HCT116 (cell line): ENCODE data around the gene SLC12A8. TPM values are rescaled to one million over a fixed set of nuclear protein-coding genes. Genes with fewer than 3 reads are reported as not detected.

ENCODE experiments used
- ATAC-seq: fragments of 200-7000 bp; cut with Tn5 transposase; 2 replicates; pipeline ENCODE4 v1.9.1; 2020; ENCODE audit warnings: mild to moderate bottlenecking, moderate library complexity
- BruUV-seq: library from RNA; stranded (reverse); fragments of 400-500 nt; replicated peaks from 2 replicates; lab custom pipeline; 2021; lab: Mats Ljungman, UMichigan
- CTCF ChIA-PET: fragments of 300-600 bp; sonication (Branson Sonifier 250); formaldehyde crosslinking; loops from one replicate; lab custom pipeline; 2021; ENCODE audit warnings: antibody characterized with exemption; lab: Charles Lee
- POLR2A ChIA-PET: fragments of 300-600, 350-600 bp; sonication (Branson Sonifier 250); formaldehyde crosslinking; loops from one replicate; lab custom pipeline; 2021; ENCODE audit warnings: antibody characterized with exemption; lab: Charles Lee
- RAD21 ChIA-PET, 2 experiments: fragments of 300-600 bp; sonication (Branson Sonifier 250); formaldehyde crosslinking; loops; one replicate each; lab custom pipeline; 2023; ENCODE audit warnings: low total read pairs in 2 of 2; ENCODE audit not compliant: uncharacterized antibody in 2 of 2, unreplicated experiment in 2 of 2, low non-redundant PET in 1 of 2; lab: Charles Lee
- DNase-seq: peaks from one replicate; pipeline ENCODE4 v3.0.0-alpha.2; 2010; ENCODE audit warnings: low read depth, low spot score
- H2AFZ ChIP-seq: fragments of 200-600 bp; shearing (Covaris generic), sonication (generic); 2 replicates; pipeline ENCODE4 v1.6.1; 2017; ENCODE audit warnings: low read depth, mixed run types, mixed read lengths, antibody characterized with exemption, low read length; ENCODE audit not compliant: poor library complexity, severe bottlenecking
- H3K27ac ChIP-seq: 2 replicates; pipeline ENCODE4 v1.5.1; 2012; ENCODE audit warnings: low read depth, low read length
- H3K27me3 ChIP-seq: fragments of 200-600 bp; sonication (generic); 2 replicates; pipeline ENCODE4 v1.6.1; 2016; ENCODE audit warnings: mixed run types, low read length, mixed read lengths; ENCODE audit not compliant: insufficient read depth
- H3K36me3 ChIP-seq, 2 experiments: fragments of 200-500 bp in 1 of 2; fragments of 200-600 bp in 1 of 2; sonication (Bioruptor generic) in 1 of 2; sonication (generic) in 1 of 2; 2 replicates each; pipeline versions ENCODE4 v1.5.1 to v1.6.1; 2014 to 2016; ENCODE audit warnings: low read length in 2 of 2, inconsistent platforms in 1 of 2, mixed read lengths in 1 of 2, mixed run types in 1 of 2; ENCODE audit not compliant: insufficient read depth in 2 of 2, control insufficient read depth in 1 of 2
- H3K4me1 ChIP-seq, 2 experiments: fragments of 200-600 bp in 1 of 2; sonication (generic) in 1 of 2; 2 replicates each; pipeline versions ENCODE4 v1.5.1 to v1.6.1; 2012 to 2017; ENCODE audit warnings: low read length in 2 of 2, inconsistent platforms in 1 of 2, mild to moderate bottlenecking in 1 of 2, mixed read lengths in 1 of 2, mixed run types in 1 of 2, moderate library complexity in 1 of 2; ENCODE audit not compliant: insufficient read depth in 2 of 2, control insufficient read depth in 1 of 2
- H3K4me2 ChIP-seq: fragments of 200-600 bp; sonication (generic); 2 replicates; pipeline ENCODE4 v1.6.1; 2017; ENCODE audit warnings: mixed run types, low read length, mixed read lengths
- H3K4me3 ChIP-seq, 2 experiments: fragments of 200-600 bp in 1 of 2; sonication (generic) in 1 of 2; replicated peaks in 1 of 2; 2 replicates each; pipeline ENCODE4 v1.5.1; 2011 to 2016; ENCODE audit warnings: low read length in 2 of 2, control low read depth in 1 of 2, low read depth in 1 of 2, mild to moderate bottlenecking in 1 of 2, mixed read lengths in 1 of 2, mixed run types in 1 of 2
- H3K79me2 ChIP-seq: fragments of 200-600 bp; sonication (generic); 2 replicates; pipeline ENCODE4 v1.6.1; 2017; ENCODE audit warnings: mild to moderate bottlenecking, mixed run types, low read length, moderate library complexity, mixed read lengths; ENCODE audit not compliant: insufficient read depth
- H3K9ac ChIP-seq: fragments of 200-600 bp; sonication (generic); 2 replicates; pipeline ENCODE4 v1.6.1; 2016; ENCODE audit warnings: low read length, mixed read lengths
- H3K9me2 ChIP-seq: fragments of 200-600 bp; sonication (generic), shearing (Covaris generic); 2 replicates; pipeline ENCODE4 v1.6.1; 2017; ENCODE audit warnings: mixed run types, mild to moderate bottlenecking, moderate library complexity; ENCODE audit not compliant: insufficient read depth
- H3K9me3 ChIP-seq, 2 experiments: fragments of 200-500 bp in 1 of 2; fragments of 200-600 bp in 1 of 2; sonication (Bioruptor generic) in 1 of 2; sonication (generic) in 1 of 2; 2 replicates each; pipeline ENCODE4 v1.6.1; 2014 to 2017; ENCODE audit warnings: low read length in 2 of 2, mixed read lengths in 2 of 2, inconsistent platforms in 1 of 2, low read depth in 1 of 2, mild to moderate bottlenecking in 1 of 2, mixed run types in 1 of 2, moderate library complexity in 1 of 2; ENCODE audit not compliant: control insufficient read depth in 1 of 2, insufficient read depth in 1 of 2
- H4K20me1 ChIP-seq: fragments of 200-600 bp; sonication (generic), shearing (Covaris generic); 2 replicates; pipeline ENCODE4 v1.6.1; 2017; ENCODE audit warnings: mixed run types, mild to moderate bottlenecking, moderate library complexity; ENCODE audit not compliant: insufficient read depth
- CEBPB ChIP-seq: IDR thresholded peaks from 2 replicates; pipeline ENCODE4 v1.6.1; 2012; ENCODE audit warnings: low read depth
- CTCF ChIP-seq, 3 experiments: fragments of 200-600 bp in 1 of 3; sonication (generic) in 1 of 3; IDR thresholded peaks in 2 of 3; conservative IDR thresholded peaks in 1 of 3; 2 replicates each; pipeline ENCODE4 v1.5.1; 2012 to 2017; ENCODE audit warnings: low read depth in 2 of 3, low read length in 2 of 3, antibody characterized with exemption in 1 of 3, borderline replicate concordance in 1 of 3, control low read depth in 1 of 3, mild to moderate bottlenecking in 1 of 3, mixed read lengths in 1 of 3, mixed run types in 1 of 3, moderate library complexity in 1 of 3; ENCODE audit not compliant: insufficient read depth in 1 of 3
- EGR1 ChIP-seq: IDR thresholded peaks from 2 replicates; pipeline ENCODE4 v1.6.1; 2012; ENCODE audit warnings: low read depth
- ELF1 ChIP-seq: IDR thresholded peaks from 2 replicates; pipeline ENCODE4 v1.6.1; 2012; ENCODE audit warnings: low read depth, borderline replicate concordance
- EZH2 ChIP-seq: fragments of 200-600 bp; sonication (generic); IDR thresholded peaks from 2 replicates; pipeline ENCODE4 v1.6.1; 2017; ENCODE audit warnings: antibody characterized with exemption, mixed run types
- EZH2phosphoT487 ChIP-seq: fragments of 200-600 bp; IDR thresholded peaks from 2 replicates; pipeline ENCODE4 v1.6.1; 2018; ENCODE audit warnings: antibody characterized with exemption, borderline replicate concordance
- TCF7L2 ChIP-seq: IDR thresholded peaks from 2 replicates; pipeline ENCODE4 v1.7.0; 2011; ENCODE audit warnings: borderline replicate concordance, inconsistent platforms; ENCODE audit not compliant: insufficient read depth, insufficient read length; ENCODE audit errors: extremely low read depth
- ZBTB33 ChIP-seq: IDR thresholded peaks from 2 replicates; pipeline ENCODE4 v1.6.1; 2011; ENCODE audit warnings: mild to moderate bottlenecking, low read length, moderate library complexity; ENCODE audit not compliant: insufficient replicate concordance; ENCODE audit errors: extremely low read depth
- intact Hi-C: fragments of 100-400 bp; cut with micrococcal nuclease; formaldehyde crosslinking; loops from 2 replicates; pipeline ENCODE4 v1.10.0; 2022
- total RNA-seq: library from RNA; stranded (reverse); gene quantifications from one replicate; pipeline ENCODE4 v1.2.1, GENCODE V29; 2021; ENCODE audit not compliant: unreplicated experiment
- TF ChIP-seq, protein P1 (sequence below): IDR thresholded peaks from 2 replicates; pipeline ENCODE4 v1.6.1; 2012; ENCODE audit warnings: low read depth
- TF ChIP-seq, protein P2 (sequence below): IDR thresholded peaks from 2 replicates; pipeline ENCODE4 v1.6.1; 2012

Gene SLC12A8
- total RNA-seq, 1 experiment from 2014 or later, result 19.9 TPM

DNA sequence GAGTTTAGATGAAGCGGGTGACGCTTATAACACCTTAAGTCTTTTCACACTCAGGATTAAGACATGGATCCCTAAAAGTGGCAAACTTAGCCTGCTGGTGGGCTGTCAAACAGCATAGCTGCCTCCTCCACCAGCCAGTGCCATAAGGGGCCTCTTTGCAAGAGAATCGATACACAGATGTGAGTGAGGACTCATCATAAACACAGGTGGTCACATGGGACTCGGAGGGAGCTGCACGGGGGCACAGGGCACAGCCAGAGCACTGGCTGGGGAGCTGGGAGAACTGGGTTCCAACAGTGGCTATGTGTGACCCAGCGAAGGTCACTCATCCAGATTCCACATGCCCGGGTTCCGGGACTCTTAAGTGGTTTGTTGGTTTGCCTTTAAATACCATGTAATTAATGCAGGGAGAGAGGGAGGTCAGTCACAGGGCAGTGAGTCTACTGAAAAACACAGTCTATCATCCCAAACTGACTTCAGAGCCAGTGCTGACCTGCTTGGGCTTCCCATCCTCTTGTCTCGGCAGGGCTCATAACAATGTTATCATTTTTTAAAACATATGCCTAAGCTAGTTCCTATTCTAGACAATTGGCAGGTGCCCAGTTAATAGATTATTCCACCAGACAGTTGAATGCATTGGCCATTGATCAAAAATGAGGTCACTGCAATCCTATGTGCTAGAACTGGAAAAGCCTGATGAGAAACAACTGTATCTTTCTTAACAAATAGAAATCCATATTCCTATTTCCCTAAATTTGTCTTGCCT is 51.8 kb downstream of the SLC12A8 start (continued):
- TF ChIP-seq, protein P1, sequence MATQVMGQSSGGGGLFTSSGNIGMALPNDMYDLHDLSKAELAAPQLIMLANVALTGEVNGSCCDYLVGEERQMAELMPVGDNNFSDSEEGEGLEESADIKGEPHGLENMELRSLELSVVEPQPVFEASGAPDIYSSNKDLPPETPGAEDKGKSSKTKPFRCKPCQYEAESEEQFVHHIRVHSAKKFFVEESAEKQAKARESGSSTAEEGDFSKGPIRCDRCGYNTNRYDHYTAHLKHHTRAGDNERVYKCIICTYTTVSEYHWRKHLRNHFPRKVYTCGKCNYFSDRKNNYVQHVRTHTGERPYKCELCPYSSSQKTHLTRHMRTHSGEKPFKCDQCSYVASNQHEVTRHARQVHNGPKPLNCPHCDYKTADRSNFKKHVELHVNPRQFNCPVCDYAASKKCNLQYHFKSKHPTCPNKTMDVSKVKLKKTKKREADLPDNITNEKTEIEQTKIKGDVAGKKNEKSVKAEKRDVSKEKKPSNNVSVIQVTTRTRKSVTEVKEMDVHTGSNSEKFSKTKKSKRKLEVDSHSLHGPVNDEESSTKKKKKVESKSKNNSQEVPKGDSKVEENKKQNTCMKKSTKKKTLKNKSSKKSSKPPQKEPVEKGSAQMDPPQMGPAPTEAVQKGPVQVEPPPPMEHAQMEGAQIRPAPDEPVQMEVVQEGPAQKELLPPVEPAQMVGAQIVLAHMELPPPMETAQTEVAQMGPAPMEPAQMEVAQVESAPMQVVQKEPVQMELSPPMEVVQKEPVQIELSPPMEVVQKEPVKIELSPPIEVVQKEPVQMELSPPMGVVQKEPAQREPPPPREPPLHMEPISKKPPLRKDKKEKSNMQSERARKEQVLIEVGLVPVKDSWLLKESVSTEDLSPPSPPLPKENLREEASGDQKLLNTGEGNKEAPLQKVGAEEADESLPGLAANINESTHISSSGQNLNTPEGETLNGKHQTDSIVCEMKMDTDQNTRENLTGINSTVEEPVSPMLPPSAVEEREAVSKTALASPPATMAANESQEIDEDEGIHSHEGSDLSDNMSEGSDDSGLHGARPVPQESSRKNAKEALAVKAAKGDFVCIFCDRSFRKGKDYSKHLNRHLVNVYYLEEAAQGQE, result no peak
- TF ChIP-seq, protein P2, sequence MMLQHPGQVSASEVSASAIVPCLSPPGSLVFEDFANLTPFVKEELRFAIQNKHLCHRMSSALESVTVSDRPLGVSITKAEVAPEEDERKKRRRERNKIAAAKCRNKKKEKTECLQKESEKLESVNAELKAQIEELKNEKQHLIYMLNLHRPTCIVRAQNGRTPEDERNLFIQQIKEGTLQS, result no peak
- no peak for TF ChIP-seq CEBPB
- TF ChIP-seq ZBTB33, result no peak
- TF ChIP-seq, all 23 proteins: peak for 0

DNA sequence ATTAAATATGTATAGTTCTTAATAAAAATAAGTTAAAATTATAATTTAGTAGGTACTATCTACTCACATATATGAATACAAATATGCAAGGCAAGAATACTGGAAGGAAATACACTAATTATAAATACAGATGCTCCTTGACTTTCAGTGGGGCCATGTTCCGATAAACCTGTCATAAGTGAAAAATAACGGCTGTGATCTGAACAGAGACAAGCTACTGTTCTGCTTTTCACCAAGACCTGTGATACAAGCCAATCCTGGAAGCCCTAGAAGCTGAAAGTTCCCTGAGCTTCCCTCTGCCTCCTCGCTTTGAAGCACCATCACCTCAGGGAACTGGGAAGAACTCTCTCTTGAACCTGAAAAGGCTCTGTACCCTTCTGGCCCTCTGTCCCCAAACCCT is 55.4 kb downstream of the SLC12A8 start:
- Histone ChIP-seq H3K9me3 (no peaks in the 10 kb centered on the region), H3K79me2 (no peaks in the 10 kb centered on the region), H3K4me3 (no peak overlapping the region), H3K36me3 (no peaks in the 10 kb centered on the region; a peak in 1 of 4 replicates), H3K27me3 (no peaks in the 10 kb centered on the region), H3K4me2 (no peak overlapping the region), H3K9ac (no peak overlapping the region), H4K20me1 (no peaks in the 10 kb centered on the region), H3K4me1 (peaks cover 0 to 7% of the 10 kb centered on the region in 2 experiments; a peak in 1 of 4 replicates), H2AFZ (no peak overlapping the region), H3K9me2 (no peaks in the 10 kb centered on the region), H3K27ac (no peak overlapping the region)
- ChIA-PET RAD21 (no interaction called here), CTCF (no interaction called here), POLR2A (no interaction called here)
- DNase-seq (no peak), ATAC-seq (no peak)
- no TSS peak for BruUV-seq
- intact Hi-C loops, result no loop called here
- TF ChIP-seq ELF1 (no peak), EGR1 (no peak), CTCF (IDR thresholded peaks at IDR 0.05 in 2 of 3, conservative IDR thresholded peaks at IDR 0.05 in 1 of 3; ENCODE audit: borderline replicate concordance in 1 of 3, insufficient read depth in 1 of 3, low read depth in 2 of 3, low read length in 2 of 3) (no peak), EZH2phosphoT487 (no peak), TCF7L2 (no peak), EZH2 (no peak)
- TF ChIP-seq, protein P1, result no peak
